Raji (cell line): Measurements from ENCODE around the gene LAIR2.

ENCODE experiments used
- POLR2A ChIP-seq: IDR thresholded peaks from 2 replicates; pipeline ENCODE4 v1.6.1; 2011; ENCODE audit warnings: low read depth, low read length, control low read depth; ENCODE audit not compliant: insufficient read depth

LAIR2 gene

GRCh38 chr19:54551950-54552912, 49.6 kb downstream of the LAIR2 start:
- no peak for TF ChIP-seq POLR2A

GRCh38 chr19:54552913-54553310, 50.3 kb downstream of the LAIR2 start:
- TF ChIP-seq POLR2A = no peak

GRCh38 chr19:54554006-54554405, 51.4 kb downstream of the LAIR2 start:
- no peak for TF ChIP-seq POLR2A

GRCh38 chr19:54554896-54555295, 52.3 kb downstream of the LAIR2 start:
- TF ChIP-seq POLR2A = no peak

- TF ChIP-seq POLR2A = no peak
Measured at GRCh38 chr19:54556194-54556593, 53.6 kb downstream of the LAIR2 start.

- TF ChIP-seq POLR2A = no peak
Measured at GRCh38 chr19:54558339-54558738, 55.7 kb downstream of the LAIR2 start.
